Measurements from ENCODE around the gene MEIS1. TPM values are rescaled to one million over a fixed set of nuclear protein-coding genes. Genes with fewer than 3 reads are reported as not detected.

The MEIS1 gene
- total and polyA plus RNA-seq, 3 donors from 2014 or later = 10.8 to 13.8 (median 13.5) TPM

- no peak for TF ChIP-seq POLR2A (IDR thresholded peaks at IDR 0.05)
- no peak for TF ChIP-seq CTCF (IDR thresholded peaks at IDR 0.05)
- H3K4me3 ChIP-seq = peak overlapping the region; percentile 73 to 82
- no peaks in the 10 kb centered on the region for H3K9me3 ChIP-seq
- H3K27ac ChIP-seq = peak overlapping the region; percentile 78 to 92
- WGBS, 2 donors = 13 to 20% methylated on average over 14 of the region's 14 CpGs
- no peaks in the 10 kb centered on the region for H3K27me3 ChIP-seq
- no peaks in the 10 kb centered on the region for H3K4me1 ChIP-seq
- no peaks in the 10 kb centered on the region for H3K36me3 ChIP-seq (ENCODE audit: low read depth, missing control alignments)
- DNase-seq = no peak
- intact Hi-C loops (cut with DNase I; ENCODE audit: low total_unique reads) = loop anchor here (5.0 to 10.0 kb wide), 3 partner anchors 140 to 1208 kb away; no protein-coding TSS in a partner anchor
Observed at GRCh38 chr2:66437109-66437690, 2.3 kb downstream of the MEIS1 start.

GRCh38 chr2:66437691-66438497 is 3.0 kb downstream of the MEIS1 start:
- intact Hi-C loops (cut with DNase I; ENCODE audit: low total_unique reads) = loop anchor here (5.0 to 10.0 kb wide), 3 partner anchors 139 to 1207 kb away; no protein-coding TSS in a partner anchor
- H3K27ac ChIP-seq = peak overlapping the region; percentile 78 to 92
- no peaks in the 10 kb centered on the region for H3K9me3 ChIP-seq
- H3K4me1 ChIP-seq = no peaks in the 10 kb centered on the region
- no peaks in the 10 kb centered on the region for H3K27me3 ChIP-seq
- WGBS, 2 donors = 15 to 21% methylated on average over 21 to 22 of the region's 22 CpGs
- H3K36me3 ChIP-seq (ENCODE audit: low read depth, missing control alignments) = no peaks in the 10 kb centered on the region
- H3K4me3 ChIP-seq = peak overlapping the region; percentile 73 to 82
- TF ChIP-seq CTCF (IDR thresholded peaks at IDR 0.05) (no peak), POLR2A (IDR thresholded peaks at IDR 0.05) (no peak)
- DNase-seq = no peak

- Histone ChIP-seq H3K27me3 (no peaks in the 10 kb centered on the region), H3K4me1 (no peaks in the 10 kb centered on the region), H3K4me3 (peak overlapping the region; percentile 73 to 82), H3K36me3 (ENCODE audit: low read depth, missing control alignments) (no peaks in the 10 kb centered on the region), H3K27ac (peak overlapping the region; percentile 78 to 92), H3K9me3 (no peaks in the 10 kb centered on the region)
- no peak for TF ChIP-seq POLR2A (IDR thresholded peaks at IDR 0.05)
- no peak for TF ChIP-seq CTCF (IDR thresholded peaks at IDR 0.05)
- 23 to 28% methylated on average over 8 of the region's 8 CpGs for WGBS, 2 donors
- intact Hi-C loops (cut with DNase I; ENCODE audit: low total_unique reads) = loop anchor here (5.0 to 10.0 kb wide), 3 partner anchors 139 to 1206 kb away; no protein-coding TSS in a partner anchor
- no peak for DNase-seq
Observed at GRCh38 chr2:66438498-66438833, 3.5 kb downstream of the MEIS1 start.

DNA sequence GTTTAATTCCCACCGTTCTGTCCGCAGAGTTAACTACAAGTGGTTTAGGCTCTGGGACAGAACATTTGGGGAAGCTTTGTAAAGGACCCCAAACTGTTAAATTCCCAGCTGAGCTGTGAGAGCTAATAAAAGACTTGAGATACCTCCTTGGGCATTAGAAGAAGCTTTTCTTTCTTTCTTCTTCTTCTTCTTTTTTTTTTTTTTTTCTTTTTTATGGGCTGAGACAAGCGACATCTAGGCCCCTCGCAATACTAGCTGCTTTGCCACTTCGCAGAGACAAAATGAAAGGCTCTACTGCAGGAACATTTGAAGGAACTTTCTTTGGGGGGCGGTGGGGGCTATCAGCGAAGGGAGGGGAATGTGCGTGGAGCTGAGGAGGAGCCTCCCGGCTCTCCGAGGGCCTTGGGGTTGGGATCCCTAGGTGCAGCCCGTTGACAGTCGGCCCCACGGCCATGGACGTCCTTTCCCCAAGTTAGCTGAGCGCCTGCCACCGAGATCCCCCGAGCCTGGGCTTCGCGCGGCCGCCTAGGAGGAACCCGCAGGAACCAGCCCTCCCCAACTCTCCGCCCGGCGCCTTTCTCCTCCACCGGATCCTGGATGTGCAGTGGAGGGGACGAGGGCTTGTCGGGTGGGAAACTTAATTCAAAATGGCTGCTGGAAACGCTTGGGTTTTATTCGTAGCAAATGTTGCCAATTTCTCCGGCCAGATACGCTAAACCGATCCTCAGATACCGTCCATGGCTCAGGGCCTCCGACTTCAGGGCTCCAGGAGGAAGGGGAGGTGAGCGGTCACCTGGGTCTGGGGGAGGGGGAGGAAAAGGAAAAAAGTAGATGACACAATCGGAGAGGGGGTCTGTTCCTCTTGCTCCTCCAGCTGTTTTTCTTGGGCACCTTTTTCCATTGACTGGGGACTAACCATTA is 4.2 kb downstream of the MEIS1 start:
- DNase-seq = no peak
- no peaks in the 10 kb centered on the region for H3K27me3 ChIP-seq

More for the DNA sequence above, 4.2 kb downstream of the MEIS1 start:
- Histone ChIP-seq H3K9me3 (no peaks in the 10 kb centered on the region), H3K36me3 (ENCODE audit: low read depth, missing control alignments) (no peaks in the 10 kb centered on the region), H3K4me1 (no peaks in the 10 kb centered on the region), H3K4me3 (peak overlapping the region; percentile 73 to 82), H3K27ac (peak overlapping the region; percentile 78 to 92)
- intact Hi-C loops (cut with DNase I; ENCODE audit: low total_unique reads) = loop anchor here (5.0 to 10.0 kb wide), 3 partner anchors 138 to 1206 kb away; no protein-coding TSS in a partner anchor
- WGBS, 2 donors = 13 to 14% methylated on average over 28 to 37 of the region's 37 CpGs
- TF ChIP-seq CTCF (IDR thresholded peaks at IDR 0.05) (no peak), POLR2A (IDR thresholded peaks at IDR 0.05) (no peak)

All from testis (tissue), 3 donors.